Peyer's patch (tissue), 4 donors: ENCODE measurements around the gene B3GLCT. TPM values are rescaled to one million over a fixed set of nuclear protein-coding genes. Genes with fewer than 3 reads are reported as not detected.

Source experiments
- DNase-seq, 3 donors: peaks; one replicate each; pipeline ENCODE4 v3.0.0-alpha.2; 2017 to 2019
- H3K27ac ChIP-seq, 4 donors: fragments of 200-600 bp; sonication (generic); one replicate each; pipeline ENCODE4 v1.5.1; 2016 to 2019
- H3K27me3 ChIP-seq, 2 donors: fragments of 200-600 bp; sonication (generic); one replicate each; pipeline ENCODE4 v1.5.1; 2019
- H3K36me3 ChIP-seq, 3 donors: fragments of 200-600 bp; sonication (generic); one replicate each; pipeline ENCODE4 v1.5.1; 2016 to 2019
- H3K4me1 ChIP-seq, 4 donors: fragments of 200-600 bp; sonication (generic); one replicate each; pipeline ENCODE4 v1.5.1; 2016 to 2019
- H3K4me3 ChIP-seq, 4 donors: fragments of 200-600 bp; sonication (generic); 1 replicate in 3 of 4; 2 replicates in 1 of 4; pipeline ENCODE4 v1.5.1; 2016 to 2019; ENCODE audit warnings: mild to moderate bottlenecking in 1 of 4
- H3K9me3 ChIP-seq, 4 donors: fragments of 200-600 bp; sonication (generic); one replicate each; pipeline ENCODE4 v1.5.1; 2016 to 2019; ENCODE audit warnings: mild to moderate bottlenecking in 1 of 4
- POLR2A ChIP-seq, 2 donors: fragments of 450-650 bp; IDR thresholded peaks; one replicate each; pipeline ENCODE4 v1.5.1; 2017; ENCODE audit warnings: antibody characterized with exemption in 2 of 2, mild to moderate bottlenecking in 2 of 2, moderate library complexity in 2 of 2
- total RNA-seq, 4 donors: library from RNA; depleted of rRNA; stranded (reverse); fragments of >200 nt; gene quantifications; one replicate each; pipeline ENCODE4 v1.1.0, GENCODE V29; 2016
- TF ChIP-seq, protein P1 (sequence below), 6 experiments: fragments of 450-650 bp in 4 of 6; fragments of 200-600 bp in 2 of 6; sonication (generic) in 1 of 6; IDR thresholded peaks; one replicate each; pipeline ENCODE4 v1.5.1; 2017 to 2019; ENCODE audit warnings: antibody characterized with exemption in 6 of 6, mild to moderate bottlenecking in 3 of 6, moderate library complexity in 1 of 6

The B3GLCT gene
- total RNA-seq, 4 donors from 2014 or later: 3.3 to 5.4 (median 3.4) TPM

DNA sequence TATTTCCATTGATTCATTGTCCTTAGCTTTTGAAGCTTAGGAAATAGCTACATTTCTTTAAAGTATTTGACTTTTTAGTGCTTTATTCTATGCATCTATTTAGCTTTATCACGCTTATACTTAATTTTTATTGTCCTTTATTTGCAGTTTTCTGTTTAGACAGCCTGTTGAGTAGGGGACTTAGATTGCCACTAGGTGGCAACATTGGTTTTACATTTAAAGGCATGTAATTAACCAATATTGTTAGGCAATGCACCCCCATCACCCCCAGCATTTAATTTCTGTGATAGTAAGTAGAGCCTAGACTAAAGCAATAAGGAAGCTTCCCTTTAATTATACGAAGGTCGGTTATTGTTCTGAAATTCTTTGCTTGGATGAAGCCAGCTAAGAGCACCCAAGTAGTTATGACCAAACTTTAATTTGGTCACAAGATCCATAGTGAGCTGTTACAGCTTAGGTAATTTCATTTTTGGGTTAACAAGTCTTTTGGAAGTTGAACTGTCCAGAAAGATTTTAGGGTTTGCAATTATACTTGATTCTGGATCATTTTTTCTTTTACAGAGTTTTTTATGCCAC is 36.5 kb downstream of the B3GLCT start:
- H3K4me3 ChIP-seq: no peak overlapping the region
- no peak overlapping the region for H3K27ac ChIP-seq
- H3K9me3 ChIP-seq: no peaks in the 10 kb centered on the region
- no peak for TF ChIP-seq POLR2A (IDR thresholded peaks at IDR 0.05)
- TF ChIP-seq, protein P1, sequence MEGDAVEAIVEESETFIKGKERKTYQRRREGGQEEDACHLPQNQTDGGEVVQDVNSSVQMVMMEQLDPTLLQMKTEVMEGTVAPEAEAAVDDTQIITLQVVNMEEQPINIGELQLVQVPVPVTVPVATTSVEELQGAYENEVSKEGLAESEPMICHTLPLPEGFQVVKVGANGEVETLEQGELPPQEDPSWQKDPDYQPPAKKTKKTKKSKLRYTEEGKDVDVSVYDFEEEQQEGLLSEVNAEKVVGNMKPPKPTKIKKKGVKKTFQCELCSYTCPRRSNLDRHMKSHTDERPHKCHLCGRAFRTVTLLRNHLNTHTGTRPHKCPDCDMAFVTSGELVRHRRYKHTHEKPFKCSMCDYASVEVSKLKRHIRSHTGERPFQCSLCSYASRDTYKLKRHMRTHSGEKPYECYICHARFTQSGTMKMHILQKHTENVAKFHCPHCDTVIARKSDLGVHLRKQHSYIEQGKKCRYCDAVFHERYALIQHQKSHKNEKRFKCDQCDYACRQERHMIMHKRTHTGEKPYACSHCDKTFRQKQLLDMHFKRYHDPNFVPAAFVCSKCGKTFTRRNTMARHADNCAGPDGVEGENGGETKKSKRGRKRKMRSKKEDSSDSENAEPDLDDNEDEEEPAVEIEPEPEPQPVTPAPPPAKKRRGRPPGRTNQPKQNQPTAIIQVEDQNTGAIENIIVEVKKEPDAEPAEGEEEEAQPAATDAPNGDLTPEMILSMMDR (IDR thresholded peaks at IDR 0.05): peak in 5 of 6 experiments; percentile 43 to 66 (median 62)
- DNase-seq: no peak
- H3K27me3 ChIP-seq: no peaks in the 10 kb centered on the region
- H3K4me1 ChIP-seq: no peaks in the 10 kb centered on the region
- no peaks in the 10 kb centered on the region for H3K36me3 ChIP-seq

DNA sequence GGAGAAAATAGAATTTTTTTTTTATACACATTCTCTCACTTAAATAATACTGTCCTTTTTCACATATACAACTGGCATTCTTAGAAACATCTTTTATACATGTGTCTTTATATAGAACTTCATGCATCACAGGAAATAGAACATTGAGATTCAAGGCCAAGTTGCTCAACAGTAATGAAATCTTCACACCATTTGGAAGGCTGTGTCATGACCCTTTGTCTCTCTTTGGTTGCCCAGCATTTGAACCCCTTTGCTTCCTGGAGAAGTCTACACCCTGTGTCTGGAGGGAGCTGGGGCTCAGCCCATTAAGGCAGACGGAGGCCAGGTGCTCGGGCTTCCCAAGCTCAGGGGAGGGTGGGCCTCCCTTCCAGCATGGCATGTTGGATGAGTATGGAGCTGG is 41.1 kb downstream of the B3GLCT start:
- Histone ChIP-seq H3K36me3 (no peaks in the 10 kb centered on the region), H3K4me1 (no peaks in the 10 kb centered on the region), H3K4me3 (no peak overlapping the region), H3K27me3 (no peaks in the 10 kb centered on the region), H3K27ac (no peak overlapping the region), H3K9me3 (no peaks in the 10 kb centered on the region)
- TF ChIP-seq, protein P1 (IDR thresholded peaks at IDR 0.05): no peak
- TF ChIP-seq POLR2A (IDR thresholded peaks at IDR 0.05): no peak
- no peak for DNase-seq

DNA sequence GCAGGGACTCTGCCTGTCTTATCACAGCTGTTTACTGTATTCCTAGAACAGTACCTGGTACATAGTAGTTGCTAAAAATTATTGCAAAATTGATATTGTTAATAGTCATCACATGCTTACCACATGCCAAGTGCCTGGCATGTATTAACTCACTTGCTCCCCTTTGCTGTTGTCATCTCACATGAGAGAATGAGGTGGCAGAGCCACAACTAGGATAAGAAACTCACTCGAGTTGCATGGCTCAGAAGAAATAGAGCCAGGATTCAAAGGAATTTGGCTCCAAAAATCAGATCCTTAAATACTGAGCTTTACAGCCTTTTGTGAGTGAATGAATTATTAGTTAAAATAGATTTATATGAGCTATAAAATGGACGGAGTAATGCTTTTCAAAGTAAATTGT is 42.6 kb downstream of the B3GLCT start:
- TF ChIP-seq, protein P1 (IDR thresholded peaks at IDR 0.05): no peak
- TF ChIP-seq POLR2A (IDR thresholded peaks at IDR 0.05): no peak
- Histone ChIP-seq H3K27ac (no peak overlapping the region), H3K4me3 (no peak overlapping the region), H3K36me3 (peaks cover 0 to 5% (median 0%) of the 10 kb centered on the region in 3 donors), H3K9me3 (no peaks in the 10 kb centered on the region), H3K27me3 (no peaks in the 10 kb centered on the region), H3K4me1 (no peaks in the 10 kb centered on the region)
- no peak for DNase-seq

DNA sequence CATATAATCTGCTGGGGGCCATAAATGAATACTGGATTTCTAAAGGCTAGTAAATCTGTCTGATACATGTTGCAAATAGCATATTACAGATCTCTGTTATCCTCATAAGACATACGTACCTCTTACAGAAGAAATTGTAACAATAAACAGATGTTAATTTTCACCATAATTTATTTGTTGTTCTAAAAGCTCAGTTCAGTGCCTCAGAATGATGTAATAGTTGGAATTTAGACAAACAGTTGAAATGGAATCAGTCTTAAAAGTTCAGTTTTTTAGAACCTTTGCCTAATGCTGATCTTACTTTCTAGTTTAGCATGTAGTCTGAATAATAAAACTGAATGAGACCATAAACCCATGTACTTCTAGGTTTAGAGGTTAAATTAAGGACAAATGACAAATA is 43.1 kb downstream of the B3GLCT start:
- no peaks in the 10 kb centered on the region for H3K4me1 ChIP-seq
- DNase-seq: no peak
- H3K36me3 ChIP-seq: peaks cover 0 to 6% (median 0%) of the 10 kb centered on the region in 3 donors
- H3K9me3 ChIP-seq: no peaks in the 10 kb centered on the region
- no peak overlapping the region for H3K4me3 ChIP-seq
- no peaks in the 10 kb centered on the region for H3K27me3 ChIP-seq
- TF ChIP-seq POLR2A (IDR thresholded peaks at IDR 0.05): no peak
- TF ChIP-seq, protein P1 (IDR thresholded peaks at IDR 0.05): no peak
- no peak overlapping the region for H3K27ac ChIP-seq

DNA sequence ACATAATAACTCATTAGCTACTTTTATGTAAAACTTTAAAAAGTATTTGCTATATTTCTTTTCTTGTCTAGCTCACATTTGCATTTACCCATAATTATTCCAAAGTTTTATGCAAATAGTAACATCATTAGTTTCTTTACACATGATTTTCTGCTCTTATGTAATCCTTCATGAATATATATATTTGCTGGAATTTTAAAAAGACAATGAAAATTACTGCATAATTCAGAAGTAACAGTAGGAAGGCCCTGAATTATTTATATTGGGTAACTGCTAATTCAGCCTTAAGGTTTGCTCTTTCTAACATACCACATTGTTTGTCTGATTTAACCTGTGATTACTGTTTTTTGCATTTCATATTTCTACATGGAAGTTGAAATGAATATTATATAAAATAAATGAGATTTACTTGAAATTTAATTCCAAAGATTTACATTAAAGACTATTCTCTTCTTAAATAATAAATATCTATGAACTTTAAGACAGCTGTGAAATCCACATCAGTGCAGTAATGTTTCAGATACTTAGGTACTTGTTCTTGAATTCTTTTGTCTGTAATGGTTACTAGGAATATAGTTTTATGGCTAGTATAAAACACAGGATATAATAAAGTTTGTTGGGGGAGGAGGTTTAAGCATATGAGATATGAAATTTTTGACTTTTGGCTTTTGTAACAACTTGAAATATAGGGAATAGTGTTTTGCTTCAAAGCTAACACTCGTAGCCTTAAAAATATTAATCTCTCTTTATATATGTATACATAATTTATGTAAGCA is 46.0 kb downstream of the B3GLCT start:
- H3K27me3 ChIP-seq: no peaks in the 10 kb centered on the region
- H3K36me3 ChIP-seq: peaks cover 0 to 6% (median 0%) of the 10 kb centered on the region in 3 donors
- H3K9me3 ChIP-seq: no peaks in the 10 kb centered on the region
- TF ChIP-seq POLR2A (IDR thresholded peaks at IDR 0.05): no peak
- TF ChIP-seq, protein P1 (IDR thresholded peaks at IDR 0.05): no peak
- no peak for DNase-seq
- H3K4me3 ChIP-seq: no peak overlapping the region
- no peak overlapping the region for H3K27ac ChIP-seq
- H3K4me1 ChIP-seq: no peaks in the 10 kb centered on the region
